Stimulated activated CD4-positive, alpha-beta T cell treated with anti-CD3 and anti-CD28 coated beads, Interleukin-15, amount 100 ng/mL, for 48 hours (primary cell): ENCODE data around the gene GARIN5B.

ENCODE experiments used
- DNase-seq, 2 donors: peaks; one replicate each; pipeline ENCODE4 v3.0.0-alpha.2; 2020; ENCODE audit warnings: low read depth in 2 of 2

The GARIN5B gene

DNA sequence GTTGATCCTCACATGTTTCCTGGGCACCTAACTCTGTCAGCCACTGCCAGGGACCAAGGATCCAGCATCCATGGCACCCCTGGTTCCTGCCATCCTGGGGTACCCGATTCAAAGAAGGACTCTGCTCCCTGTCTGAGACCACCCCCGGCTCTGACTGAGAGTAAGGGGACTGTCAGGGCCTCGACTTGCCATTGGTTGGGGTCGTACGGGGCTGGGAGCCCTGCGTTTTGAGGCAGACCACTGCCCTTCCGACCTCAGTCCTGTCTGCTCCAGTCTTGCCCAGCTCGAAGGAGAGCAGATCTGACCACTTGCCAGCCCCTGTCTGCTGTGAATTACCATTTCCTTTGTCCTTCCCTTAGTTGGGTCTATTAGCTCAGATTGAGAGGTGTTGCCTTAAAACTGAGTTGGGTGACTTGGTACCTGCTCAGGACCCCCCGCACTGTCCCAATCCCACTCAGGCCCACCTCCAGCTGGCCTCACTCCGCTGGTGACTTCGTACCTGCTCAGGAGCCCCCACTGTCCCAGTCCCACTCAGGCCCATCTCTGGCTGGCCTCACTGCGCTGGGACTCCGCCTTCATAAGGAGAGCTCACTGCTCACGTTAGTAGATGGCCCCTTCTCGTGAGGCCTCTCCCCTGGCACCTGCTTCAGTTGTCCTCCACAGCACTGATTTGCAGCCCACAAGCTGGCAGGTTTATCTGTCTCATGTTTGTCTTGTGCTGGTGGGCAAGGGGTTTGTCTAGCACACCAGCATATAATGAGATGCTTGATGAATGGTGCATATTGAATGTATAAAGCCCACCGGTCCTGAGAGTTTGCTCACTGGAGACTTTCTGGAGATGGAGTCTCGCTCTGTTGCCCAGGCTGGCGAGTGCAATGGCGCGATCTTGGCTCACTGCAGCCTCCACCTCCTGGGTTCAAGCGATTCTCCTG lies 26.6 kb upstream of the GARIN5B start:
- DNase-seq, result no peak

DNA sequence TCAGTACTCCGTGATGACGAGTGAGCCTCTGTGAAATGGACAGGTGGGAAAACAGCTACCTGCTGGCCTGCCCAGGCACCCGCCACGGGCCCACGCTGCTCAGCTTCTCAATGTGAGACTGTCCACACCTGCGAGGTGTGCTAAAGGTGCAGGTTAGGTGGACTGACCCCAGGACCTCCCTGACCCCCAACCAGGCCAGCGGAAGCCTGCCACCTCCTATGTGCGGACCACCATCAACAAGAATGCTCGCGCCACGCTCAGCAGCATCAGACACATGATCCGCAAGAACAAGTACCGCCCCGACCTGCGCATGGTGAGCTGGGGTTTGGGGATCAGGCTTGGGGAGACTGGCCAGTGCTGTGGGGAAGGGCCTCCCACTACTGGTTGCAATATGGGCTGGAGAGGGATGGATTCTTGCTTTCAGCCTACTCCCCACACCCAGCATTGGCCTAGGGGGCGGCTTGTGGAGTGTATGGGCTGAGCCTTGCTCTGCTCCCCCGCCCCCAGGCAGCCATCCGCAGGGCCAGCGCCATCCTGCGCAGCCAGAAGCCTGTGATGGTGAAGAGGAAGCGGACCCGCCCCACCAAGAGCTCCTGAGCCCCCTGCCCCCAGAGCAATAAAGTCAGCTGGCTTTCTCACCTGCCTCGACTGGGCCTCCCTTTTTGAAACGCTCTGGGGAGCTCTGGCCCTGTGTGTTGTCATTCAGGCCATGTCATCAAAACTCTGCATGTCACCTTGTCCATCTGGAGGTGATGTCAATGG lies 24.9 kb upstream of the GARIN5B start:
- no peak for DNase-seq

DNA sequence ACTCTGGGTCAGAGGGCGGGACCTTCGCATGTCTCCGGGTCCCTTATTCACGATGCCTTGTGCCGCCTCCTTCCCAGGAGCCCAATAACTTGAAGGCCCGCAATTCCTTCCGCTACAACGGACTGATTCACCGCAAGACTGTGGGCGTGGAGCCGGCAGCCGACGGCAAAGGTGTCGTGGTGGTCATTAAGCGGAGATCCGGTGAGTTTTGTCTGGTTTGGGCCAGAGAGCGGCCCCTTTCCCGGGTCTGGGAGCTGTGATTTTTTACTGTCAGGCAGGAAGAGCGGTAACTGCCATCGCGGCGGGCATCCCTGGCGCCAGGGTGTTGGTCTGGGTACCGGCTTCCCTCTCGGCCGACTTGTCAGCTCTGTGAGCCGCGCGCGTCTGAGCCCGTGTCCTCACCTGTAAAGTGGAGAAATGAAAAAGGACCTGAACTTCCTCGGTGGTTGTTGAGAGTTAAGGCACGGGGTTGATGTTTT lies 23.5 kb upstream of the GARIN5B start:
- DNase-seq, result no peak

DNA sequence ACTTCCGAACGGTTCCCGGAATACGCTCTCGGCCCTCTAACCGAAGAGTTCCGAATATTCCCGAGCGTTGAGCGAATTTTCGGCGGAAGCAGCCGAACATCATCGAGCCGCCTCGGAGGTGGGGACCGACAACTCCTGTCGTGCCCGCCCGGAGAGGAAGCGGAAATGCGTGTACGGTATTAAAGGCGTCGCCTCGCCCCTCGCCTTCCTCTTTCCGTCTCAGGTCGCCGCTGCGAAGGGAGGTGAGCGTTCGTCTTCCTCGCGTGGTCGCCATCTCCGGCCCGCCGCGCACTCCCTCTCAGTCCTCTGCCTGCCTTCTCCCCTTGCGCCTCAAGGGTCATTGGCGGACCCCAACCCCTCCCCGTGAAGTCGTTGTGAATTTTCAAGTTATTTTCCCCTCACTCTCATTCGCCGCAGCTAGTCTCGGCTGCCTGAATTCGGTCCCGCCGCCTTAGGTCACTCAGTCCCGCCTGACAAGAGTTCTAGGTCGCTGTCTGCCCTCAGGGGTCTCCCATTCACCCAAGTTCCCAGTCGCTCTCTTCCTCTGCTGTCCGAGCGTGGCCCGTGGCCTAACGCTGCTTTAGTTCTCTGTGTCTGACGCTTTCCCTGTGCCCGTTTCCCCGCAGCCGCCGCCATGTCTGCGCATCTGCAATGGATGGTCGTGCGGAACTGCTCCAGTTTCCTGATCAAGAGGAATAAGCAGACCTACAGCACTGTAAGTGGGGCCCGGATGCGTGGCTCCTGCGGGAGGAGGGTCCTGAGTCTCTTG lies 22.8 kb upstream of the GARIN5B start, which contains the start of gene RPL28:
Gene RPL28 (plus strand): TSS at position 209 of the 769 bp plus-strand sequence. CDS start 426 bp downstream, at position 635.
- DNase-seq, result peak; percentile 96 to 97

DNA sequence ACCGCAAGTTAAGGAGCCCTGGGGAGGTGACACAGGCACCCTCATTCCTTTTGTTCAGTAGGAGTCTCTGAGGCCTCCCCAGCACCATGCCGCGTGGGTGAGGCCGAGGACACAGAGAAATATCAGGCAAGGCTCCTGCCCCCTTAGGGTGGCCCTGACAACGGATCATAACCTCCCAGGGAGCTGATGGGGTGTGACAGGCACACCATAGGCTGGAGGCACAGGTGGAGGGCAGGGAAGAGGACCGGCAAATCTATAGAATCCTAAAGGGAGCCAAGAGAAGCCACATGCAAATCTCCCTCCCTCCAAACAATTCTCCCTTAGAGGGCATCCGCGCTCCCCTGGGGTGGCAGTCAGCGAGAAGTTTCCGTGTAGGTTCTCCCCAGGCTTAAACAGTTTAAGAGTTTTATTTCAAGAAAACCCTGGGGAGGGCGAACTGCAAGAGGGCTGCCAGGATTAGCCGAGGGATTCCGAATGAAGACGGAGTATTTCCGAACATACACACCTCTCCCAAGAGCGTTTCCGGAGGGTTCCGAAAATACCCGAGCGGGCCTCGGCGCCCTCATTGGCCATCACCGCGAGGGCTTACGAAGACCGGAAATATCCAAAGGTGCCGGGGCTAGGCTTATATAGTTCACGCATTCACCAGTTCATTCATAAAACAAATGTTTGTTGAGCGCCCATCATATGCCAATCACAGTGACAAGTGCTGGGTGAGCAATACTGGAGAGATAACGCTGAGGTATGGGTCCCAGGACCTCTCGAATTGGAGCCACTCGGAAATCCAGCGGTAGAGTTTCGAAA lies 22.1 kb upstream of the GARIN5B start:
- peak; percentile 89 to 97 for DNase-seq

DNA sequence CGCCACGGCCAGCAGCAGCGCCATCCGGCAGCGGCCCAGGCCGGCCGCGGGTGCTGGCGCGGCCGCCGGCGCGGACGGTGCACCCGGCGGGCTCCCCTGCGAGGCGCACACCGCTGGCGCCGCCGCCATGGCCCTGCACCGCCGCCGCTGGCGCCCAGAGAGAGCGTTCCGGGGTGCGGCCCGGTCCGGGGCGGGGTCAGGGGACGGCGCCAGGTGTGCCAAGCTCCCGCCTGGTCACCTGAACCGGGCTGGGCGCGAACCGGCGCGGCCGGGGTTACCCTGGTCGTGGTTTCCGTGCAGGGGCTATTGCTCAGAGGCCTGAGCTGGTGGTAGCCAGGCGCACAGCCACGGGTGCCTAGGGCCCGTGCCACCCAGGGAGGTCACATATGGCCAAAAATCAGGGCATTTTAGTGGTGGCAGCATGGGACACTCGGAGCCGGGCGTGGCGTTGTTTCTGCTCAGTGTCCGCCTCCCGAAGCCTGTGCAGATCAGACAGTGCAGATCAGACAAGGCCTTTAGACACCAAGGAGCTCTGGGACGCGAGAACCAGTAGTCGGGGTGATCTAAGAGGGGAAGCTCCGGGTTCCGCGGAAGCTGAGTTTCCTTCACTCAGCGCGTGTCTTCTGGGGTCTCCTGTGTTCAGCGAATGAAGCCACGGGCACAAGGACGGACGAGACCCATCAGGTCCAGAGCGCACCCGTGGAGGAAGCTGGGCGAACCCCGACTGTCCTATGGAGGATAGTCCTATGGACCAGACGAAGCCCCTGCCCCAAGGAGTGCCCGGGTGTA lies 21.3 kb upstream of the GARIN5B start, which contains the start of gene TMEM238:
Gene TMEM238 (minus strand): TSS at position 162 of the 789 bp plus-strand sequence. CDS start 33 bp downstream, at position 129.
- DNase-seq, result no peak

DNA sequence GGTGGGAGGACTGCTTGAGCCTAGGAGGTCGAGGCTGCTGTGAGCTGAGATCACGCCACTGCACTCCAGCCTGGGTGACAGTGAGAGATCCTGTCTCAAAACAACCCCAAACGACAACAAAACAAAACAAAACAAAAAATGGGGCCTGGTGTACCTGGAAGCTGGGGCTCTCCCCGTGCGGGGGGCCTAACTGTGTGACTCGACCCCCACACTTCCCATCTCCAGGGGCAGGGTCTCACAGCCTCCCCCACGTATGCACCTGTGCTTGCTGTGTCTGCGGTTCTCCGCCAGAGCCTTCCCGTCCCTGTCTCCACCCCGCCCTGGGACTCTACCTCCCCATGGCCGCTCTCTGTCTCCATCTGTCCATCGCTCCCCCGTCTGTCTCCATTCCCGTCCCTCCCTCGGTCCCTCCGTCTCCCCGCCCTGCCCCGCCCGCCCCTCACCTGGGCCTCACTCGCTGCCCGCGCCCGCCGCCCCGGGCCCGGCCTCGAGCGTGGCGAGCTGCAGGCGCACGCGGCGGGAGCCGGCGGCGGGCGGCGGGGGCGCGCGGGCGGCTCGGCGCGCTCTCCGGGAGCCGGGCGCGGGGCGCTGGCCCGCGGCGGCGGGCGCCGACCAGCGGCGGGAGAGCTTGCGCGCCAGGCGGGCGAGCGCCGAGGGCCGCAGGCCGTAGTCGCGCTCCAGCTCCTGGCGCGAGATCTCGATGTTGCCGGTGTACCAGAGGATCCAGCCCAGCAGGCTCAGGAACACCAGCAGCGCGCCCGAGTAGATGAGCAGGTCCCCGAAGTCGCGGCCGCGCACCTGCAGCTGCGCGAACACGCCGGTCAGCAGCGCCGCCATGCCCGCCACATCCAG lies 20.4 kb upstream of the GARIN5B start:
- DNase-seq, result no peak

DNA sequence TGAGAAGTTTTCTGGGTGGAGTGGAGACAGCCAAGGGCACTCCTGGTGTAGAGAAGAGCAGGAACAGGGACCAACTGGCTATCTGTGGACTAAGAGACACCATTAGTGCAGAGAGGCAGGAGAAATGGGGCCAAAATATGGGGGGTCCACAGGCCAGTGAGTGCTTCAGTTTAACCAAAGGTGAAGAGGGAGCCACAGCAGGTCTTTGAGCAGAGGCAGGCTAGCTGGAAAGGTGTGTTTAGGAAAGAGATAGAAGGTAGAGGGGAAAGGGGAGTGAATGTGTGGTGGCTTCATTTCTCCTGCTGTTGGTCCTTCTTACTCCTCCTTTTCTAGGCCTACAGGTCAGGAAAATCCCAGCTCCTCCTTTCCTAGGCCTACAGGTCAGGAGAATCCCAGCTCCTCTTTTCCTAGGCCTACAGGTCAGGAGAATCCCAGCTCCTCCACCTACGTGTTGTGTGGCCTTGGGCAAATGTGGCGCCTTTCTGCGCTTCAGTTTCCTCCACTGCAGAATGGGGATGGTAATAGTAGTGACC lies 19.5 kb upstream of the GARIN5B start:
- DNase-seq, result no peak

DNA sequence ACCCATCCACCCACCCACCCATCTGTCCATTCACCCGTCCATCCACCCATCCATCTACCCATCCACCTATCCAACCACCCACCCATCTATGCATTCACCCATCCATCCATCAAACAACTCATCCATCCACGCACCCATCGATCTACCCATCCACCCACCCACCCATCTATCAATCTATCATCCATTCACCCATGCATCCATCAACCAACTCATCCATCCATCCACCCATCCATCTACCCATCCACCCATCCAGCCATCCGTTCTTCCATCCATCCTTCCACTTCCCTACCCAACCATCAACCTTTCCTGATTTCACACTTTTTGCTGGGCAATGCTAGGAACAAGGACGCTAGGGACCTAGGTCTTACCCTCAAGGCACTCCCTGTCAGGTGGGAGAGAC lies 19.0 kb upstream of the GARIN5B start:
- DNase-seq, result no peak

DNA sequence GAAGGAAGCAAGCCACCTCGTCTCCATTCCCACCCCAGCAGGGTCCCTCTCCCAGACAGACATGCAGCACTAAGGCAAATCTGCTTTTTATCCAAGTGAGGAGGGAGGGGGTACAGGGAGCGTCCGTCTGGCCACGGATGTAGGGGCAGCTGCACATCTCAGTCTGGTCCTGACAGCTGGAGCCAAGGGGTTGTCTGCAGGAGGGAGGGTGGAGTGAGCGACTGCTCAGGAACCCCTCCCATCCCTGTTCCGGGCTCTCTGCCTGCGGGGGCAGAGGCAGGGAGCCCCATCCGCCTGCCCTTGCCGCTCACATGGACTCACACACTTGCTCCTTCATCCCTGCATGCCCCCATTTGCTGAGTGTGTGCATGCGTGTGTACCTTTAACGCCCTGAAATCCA lies 16.1 kb upstream of the GARIN5B start:
- no peak for DNase-seq

DNA sequence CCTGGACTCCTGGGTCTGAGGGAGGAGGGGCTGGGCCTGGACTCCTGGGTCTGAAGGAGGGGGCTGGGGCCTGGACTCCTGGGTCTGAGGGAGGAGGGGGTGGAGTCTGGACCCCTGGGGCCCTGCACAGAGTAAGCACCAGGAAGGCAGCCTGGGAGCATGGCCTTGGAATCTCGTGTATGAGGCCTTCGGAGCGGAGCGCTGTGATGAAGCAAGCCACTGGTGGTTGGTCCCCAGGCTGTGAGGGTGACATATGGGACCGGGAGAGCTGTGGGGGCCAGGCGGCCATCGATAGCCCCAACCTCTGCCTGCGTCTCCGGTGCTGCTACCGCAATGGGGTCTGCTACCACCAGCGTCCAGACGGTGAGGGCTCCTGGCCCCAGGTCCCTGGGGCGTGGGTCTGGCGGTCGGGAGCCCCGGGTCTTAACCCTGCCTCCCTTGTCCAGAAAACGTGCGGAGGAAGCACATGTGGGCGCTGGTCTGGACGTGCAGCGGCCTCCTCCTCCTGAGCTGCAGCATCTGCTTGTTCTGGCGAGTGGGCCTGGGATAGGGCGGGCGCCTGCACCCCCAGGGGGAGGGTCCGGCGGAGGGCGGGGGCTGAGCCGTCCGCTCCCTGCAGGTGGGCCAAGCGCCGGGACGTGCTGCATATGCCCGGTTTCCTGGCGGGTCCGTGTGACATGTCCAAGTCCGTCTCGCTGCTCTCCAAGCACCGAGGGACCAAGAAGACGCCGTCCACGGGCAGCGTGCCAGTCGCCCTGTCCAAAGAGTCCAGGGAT lies 14.5 kb upstream of the GARIN5B start:
- DNase-seq, result no peak

DNA sequence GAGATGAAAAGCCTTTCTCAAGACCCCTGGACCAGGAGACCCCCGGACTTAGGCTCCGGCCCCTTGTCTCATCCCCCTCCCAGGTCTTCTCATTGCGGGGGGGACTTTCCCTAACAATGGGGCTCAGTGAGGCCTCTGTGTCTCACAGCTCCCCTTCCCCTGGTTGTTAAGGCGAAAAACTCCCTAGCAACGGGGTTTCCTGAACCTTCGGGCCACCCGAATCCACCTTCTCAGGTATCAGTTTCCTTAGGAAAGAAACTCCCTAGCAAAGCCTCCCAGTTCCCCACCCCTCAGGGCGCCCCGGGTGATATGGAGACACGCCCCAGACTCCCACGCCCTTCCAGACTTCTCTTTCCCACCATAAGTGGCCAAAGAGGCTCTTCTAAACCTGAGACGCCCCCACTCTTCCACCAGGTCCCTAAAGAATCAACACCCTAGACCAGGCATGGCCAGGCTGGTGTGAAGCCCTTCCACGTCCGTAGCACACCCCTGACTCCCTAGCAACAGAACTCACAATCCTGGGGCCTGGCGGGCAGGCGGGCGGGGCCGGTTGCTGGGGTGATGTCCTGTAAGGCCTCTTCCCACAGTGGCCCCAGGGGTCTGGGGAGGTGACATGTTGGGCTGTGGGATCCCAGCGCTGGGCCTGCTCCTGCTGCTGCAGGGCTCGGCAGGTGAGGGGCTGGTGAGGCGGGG lies 13.3 kb upstream of the GARIN5B start, which contains the start of gene TMEM190:
Gene TMEM190 (plus strand): TSS at position 586 of the 693 bp plus-strand sequence. CDS start 28 bp downstream, at position 614.
- DNase-seq, result no peak

DNA sequence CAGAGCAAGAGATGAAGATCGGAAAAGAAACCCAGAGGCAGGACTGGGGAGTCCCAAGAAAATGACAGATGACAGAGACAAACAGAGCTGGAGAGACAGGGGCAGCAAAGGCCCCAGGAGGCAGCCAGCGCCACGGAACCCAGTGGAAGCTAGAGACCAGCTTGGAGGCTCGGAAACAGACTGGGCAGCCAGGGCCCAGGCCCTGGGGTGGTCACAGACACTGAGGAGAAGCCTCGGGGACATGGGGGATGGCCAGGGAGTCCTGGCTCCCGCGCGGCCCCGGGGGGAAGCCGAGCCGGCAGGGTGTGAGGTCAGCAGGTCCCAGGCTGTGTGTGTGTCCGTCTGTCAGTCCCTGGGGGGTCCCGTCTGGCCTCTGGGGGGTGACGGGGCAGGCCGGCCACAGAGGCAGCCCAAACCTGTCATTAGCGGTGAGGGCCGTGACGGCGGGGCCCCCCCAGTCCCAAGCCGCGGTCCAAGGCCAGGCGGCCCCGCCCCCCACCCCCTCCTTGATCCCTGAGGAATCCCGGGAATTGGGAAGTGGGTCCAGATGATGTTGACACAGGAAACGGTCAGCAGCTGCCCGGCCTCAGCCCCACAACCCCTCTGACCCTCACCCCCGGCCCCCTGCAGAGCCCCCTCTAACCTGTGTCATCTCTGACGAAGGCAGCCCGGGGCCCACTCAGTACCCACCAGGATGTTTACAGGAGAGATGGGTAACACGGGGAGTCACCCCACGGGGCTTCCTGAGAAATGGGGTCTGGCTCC lies 11.1 kb upstream of the GARIN5B start:
- no peak for DNase-seq

DNA sequence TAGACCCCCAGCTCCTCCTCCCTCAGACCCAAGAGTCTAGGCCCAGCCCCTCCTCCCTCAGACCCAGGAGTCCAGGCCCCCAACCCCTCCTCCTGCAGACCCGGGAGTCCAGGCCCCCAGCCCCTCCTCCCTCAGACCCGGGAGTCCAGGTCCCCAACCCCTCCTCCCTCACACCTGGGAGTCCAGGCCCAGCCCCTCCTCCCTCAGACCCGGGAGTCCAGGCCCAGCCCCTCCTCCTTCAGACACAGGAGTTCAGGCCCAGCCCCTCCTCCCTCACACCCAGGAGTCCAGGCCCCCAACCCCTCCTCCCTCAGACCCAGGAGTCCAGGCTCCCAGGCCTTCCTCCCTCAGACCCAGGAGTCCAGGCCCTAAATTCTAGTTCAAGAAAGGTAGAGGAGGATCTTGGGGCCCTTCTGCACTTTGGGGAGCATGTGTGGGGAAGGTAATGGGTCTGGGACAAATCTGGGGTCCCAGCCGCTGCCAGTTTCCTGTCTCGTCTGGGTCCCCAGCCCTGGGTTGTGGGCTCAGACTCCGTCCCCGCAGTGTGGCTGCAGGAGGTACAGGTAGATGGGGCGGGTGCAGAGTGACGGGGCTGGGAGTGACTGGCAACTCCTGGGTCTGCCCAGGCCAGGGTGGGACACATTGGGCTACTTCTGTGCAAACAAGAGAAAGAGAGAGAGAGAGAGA lies 10.4 kb upstream of the GARIN5B start:
- DNase-seq, result no peak

DNA sequence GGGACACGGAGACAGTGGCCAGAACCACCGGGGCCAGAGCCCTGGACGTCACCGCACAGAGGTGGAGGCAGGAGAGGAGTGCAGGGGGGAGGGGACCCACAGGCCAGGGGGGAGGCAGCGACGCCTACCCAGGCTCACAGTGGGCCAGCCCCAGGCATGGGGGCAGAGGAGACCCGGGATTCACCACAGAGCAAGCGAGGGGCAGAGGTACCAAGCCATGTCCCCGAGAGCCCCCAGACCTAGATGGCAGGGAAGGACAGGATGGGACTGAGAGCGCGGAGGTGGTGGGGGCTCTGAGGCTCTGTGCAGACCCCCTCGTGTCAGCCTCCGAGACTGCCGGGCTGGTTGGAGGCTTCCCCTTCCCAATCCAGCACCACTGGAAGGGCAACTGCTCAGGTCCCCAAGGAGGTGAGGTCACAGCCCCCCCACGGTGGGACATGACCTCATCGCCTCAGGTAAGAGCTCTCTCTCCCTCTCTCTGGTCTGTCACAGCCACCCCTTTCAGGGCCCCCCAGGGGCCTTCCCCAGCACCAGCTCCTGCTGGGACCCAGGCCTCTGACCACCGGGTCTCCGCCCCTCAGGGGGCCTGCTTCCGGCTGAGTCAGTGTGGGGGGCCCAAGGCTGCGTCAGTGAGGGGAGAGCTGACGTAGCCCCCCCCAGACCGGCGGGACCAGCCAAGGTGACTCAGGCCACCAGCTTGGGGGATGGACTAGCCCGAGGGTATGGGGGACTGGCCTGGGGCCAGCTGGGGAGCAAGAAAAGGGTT lies 9.4 kb upstream of the GARIN5B start:
- DNase-seq, result no peak
